Lower leg skin (tissue), 3 donors: Measurements from ENCODE around the gene WNT7A.

Experiments used
- POLR2A ChIP-seq, 2 donors: fragments of 450-650 bp; IDR thresholded peaks; one replicate each; pipeline ENCODE4 v1.6.1; 2016 to 2017; ENCODE audit warnings: antibody characterized with exemption in 2 of 2, mild to moderate bottlenecking in 1 of 2, moderate library complexity in 1 of 2
- TF ChIP-seq, protein P1 (sequence below), 3 donors: fragments of 450-650 bp; IDR thresholded peaks; one replicate each; pipeline ENCODE4 v1.5.1; 2016; ENCODE audit warnings: antibody characterized with exemption in 3 of 3, mild to moderate bottlenecking in 3 of 3, moderate library complexity in 2 of 3

DNA sequence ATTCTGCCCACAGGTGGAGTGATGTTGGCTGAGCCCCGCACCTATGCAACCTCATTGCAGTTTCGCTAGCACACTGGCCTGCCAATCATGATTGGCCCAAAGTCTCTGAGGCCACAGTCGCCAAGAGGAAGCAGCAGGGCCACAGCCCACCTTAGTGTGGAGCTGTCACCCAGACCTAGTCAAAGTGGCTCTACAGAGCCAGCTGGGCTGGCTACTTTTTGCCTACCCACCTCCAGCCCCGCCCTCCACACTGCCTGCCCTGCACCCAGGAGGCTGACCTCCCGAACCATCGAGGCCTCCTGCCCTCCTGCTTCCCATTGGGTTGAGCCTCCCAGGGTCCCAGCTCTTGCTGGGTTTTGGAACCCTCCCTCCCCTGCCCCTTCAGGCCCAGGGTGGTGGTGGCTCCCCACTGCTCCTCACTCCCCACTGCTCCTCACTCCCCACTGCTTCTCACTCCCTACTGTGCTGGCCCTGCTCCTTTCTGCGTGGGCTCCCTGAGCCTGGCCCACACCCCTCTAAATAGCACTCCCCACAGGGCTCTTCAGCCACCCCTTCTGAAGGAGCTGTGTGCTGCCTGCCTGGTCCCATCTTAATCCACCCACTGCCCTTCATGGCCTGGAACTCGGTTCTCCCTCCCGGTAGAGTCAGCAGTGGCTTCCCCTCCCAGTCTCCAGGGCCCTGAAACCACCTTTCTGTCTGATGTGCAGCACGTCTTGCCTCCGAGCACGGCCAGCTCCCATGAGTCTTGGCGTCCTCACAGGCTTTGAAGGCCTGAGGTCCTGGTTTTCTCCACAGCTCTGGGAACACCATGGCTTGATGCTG lies 89.3 kb downstream of the WNT7A start:
- TF ChIP-seq, protein P1, sequence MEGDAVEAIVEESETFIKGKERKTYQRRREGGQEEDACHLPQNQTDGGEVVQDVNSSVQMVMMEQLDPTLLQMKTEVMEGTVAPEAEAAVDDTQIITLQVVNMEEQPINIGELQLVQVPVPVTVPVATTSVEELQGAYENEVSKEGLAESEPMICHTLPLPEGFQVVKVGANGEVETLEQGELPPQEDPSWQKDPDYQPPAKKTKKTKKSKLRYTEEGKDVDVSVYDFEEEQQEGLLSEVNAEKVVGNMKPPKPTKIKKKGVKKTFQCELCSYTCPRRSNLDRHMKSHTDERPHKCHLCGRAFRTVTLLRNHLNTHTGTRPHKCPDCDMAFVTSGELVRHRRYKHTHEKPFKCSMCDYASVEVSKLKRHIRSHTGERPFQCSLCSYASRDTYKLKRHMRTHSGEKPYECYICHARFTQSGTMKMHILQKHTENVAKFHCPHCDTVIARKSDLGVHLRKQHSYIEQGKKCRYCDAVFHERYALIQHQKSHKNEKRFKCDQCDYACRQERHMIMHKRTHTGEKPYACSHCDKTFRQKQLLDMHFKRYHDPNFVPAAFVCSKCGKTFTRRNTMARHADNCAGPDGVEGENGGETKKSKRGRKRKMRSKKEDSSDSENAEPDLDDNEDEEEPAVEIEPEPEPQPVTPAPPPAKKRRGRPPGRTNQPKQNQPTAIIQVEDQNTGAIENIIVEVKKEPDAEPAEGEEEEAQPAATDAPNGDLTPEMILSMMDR (IDR thresholded peaks at IDR 0.05): no peak
- TF ChIP-seq POLR2A (IDR thresholded peaks at IDR 0.05): no peak
